OCI-LY7 (cell line): ENCODE data around the gene HSPA12A. TPM values are rescaled to one million over a fixed set of nuclear protein-coding genes. Genes with fewer than 3 reads are reported as not detected.

ENCODE experiments used
- BruUV-seq: library from RNA; stranded (reverse); fragments of 400-500 nt; replicated peaks from 2 replicates; lab custom pipeline; 2021; lab: Mats Ljungman, UMichigan
- CTCF ChIA-PET: fragments of 300-600 bp; sonication (Branson Sonifier 250); formaldehyde crosslinking; loops from one replicate; lab custom pipeline; 2022; ENCODE audit warnings: antibody characterized with exemption; ENCODE audit not compliant: unreplicated experiment; lab: Charles Lee
- POLR2A ChIA-PET: fragments of 300-600 bp; sonication (Branson Sonifier 250); formaldehyde crosslinking; loops from one replicate; lab custom pipeline; 2022; ENCODE audit warnings: antibody characterized with exemption; lab: Charles Lee
- DNase-seq: peaks from one replicate; pipeline ENCODE4 v3.0.0-alpha.2; 2015; ENCODE audit warnings: low spot score
- H2AFZ ChIP-seq: fragments of 200-600 bp; sonication (generic), shearing (Covaris generic); 2 replicates; pipeline ENCODE4 v1.6.1; 2014; ENCODE audit warnings: mild to moderate bottlenecking, antibody characterized with exemption, low read length, moderate library complexity
- H3K27ac ChIP-seq: fragments of 200-600 bp; sonication (generic); 2 replicates; pipeline ENCODE4 v1.5.1; 2014; ENCODE audit warnings: mixed run types, low read depth, mild to moderate bottlenecking, moderate library complexity, low read length, inconsistent platforms; ENCODE audit not compliant: poor library complexity, severe bottlenecking
- H3K36me3 ChIP-seq: fragments of 200-600 bp; sonication (generic); 2 replicates; pipeline ENCODE4 v1.6.1; 2014; ENCODE audit warnings: mild to moderate bottlenecking, antibody characterized with exemption, low read length, moderate library complexity, mixed read lengths; ENCODE audit not compliant: insufficient read depth
- H3K4me1 ChIP-seq: fragments of 200-600 bp; sonication (generic); 2 replicates; pipeline ENCODE4 v1.5.1; 2014; ENCODE audit warnings: mild to moderate bottlenecking, low read length; ENCODE audit not compliant: insufficient read depth, poor library complexity, severe bottlenecking
- H3K4me2 ChIP-seq: fragments of 200-600 bp; sonication (generic); 2 replicates; pipeline ENCODE4 v1.6.1; 2014; ENCODE audit warnings: mild to moderate bottlenecking, low read length
- H3K4me3 ChIP-seq: fragments of 200-600 bp; sonication (generic); 2 replicates; pipeline ENCODE4 v1.5.1; 2014; ENCODE audit warnings: mild to moderate bottlenecking, low read depth, low read length; ENCODE audit not compliant: poor library complexity, severe bottlenecking
- H3K79me2 ChIP-seq: fragments of 200-600 bp; sonication (generic); 2 replicates; pipeline ENCODE4 v1.6.1; 2016; ENCODE audit warnings: low read depth, mild to moderate bottlenecking, low read length, moderate library complexity, mixed read lengths; ENCODE audit not compliant: insufficient read depth
- H3K9me2 ChIP-seq: fragments of 200-600 bp; sonication (generic); 2 replicates; pipeline ENCODE4 v1.6.1; 2016; ENCODE audit warnings: mild to moderate bottlenecking, low read length, mixed read lengths; ENCODE audit not compliant: insufficient read depth
- H3K9me3 ChIP-seq: fragments of 200-600 bp; sonication (generic); 2 replicates; pipeline ENCODE4 v1.6.1; 2014; ENCODE audit warnings: mild to moderate bottlenecking, mixed run types, low read length, mixed read lengths
- H4K20me1 ChIP-seq: fragments of 200-600 bp; sonication (generic); 2 replicates; pipeline ENCODE4 v1.6.1; 2014; ENCODE audit warnings: mild to moderate bottlenecking, antibody characterized with exemption, low read length, moderate library complexity, mixed read lengths; ENCODE audit not compliant: insufficient read depth
- CTCF ChIP-seq: fragments of 200-600 bp; sonication (generic); conservative IDR thresholded peaks from 2 replicates; pipeline ENCODE4 v1.5.1; 2014; ENCODE audit warnings: mild to moderate bottlenecking, antibody characterized with exemption, low read length, moderate library complexity, mixed read lengths
- EZH2phosphoT487 ChIP-seq: fragments of 200-600 bp; sonication (generic); IDR thresholded peaks from 2 replicates; pipeline ENCODE4 v1.6.1; 2018; ENCODE audit warnings: low read depth, borderline replicate concordance, mild to moderate bottlenecking, mixed run types, antibody characterized with exemption, low read length, moderate library complexity, mixed read lengths
- intact Hi-C: fragments of 100-400 bp; cut with micrococcal nuclease; formaldehyde crosslinking; loops from one replicate; pipeline ENCODE4 v1.10.0; 2022; ENCODE audit not compliant: unreplicated experiment
- total RNA-seq, 2 experiments: library from RNA; depleted of rRNA in 1 of 2; stranded (reverse); fragments of >200 nt in 1 of 2; shearing (Covaris generic) in 1 of 2; gene quantifications; 2 replicates each; pipeline ENCODE4 v1.2.3, GENCODE V29; 2014 to 2022

The HSPA12A gene
- total RNA-seq, 2 experiments from 2014 or later: 3.7 TPM; not detected in 1

- no peak for DNase-seq
- intact Hi-C loops: no loop called here
- BruUV-seq: no TSS peak
- Histone ChIP-seq H3K27ac (no peak overlapping the region), H3K79me2 (no peaks in the 10 kb centered on the region), H3K9me3 (no peaks in the 10 kb centered on the region), H3K4me3 (no peak overlapping the region), H3K4me1 (no peaks in the 10 kb centered on the region), H3K9me2 (no peaks in the 10 kb centered on the region), H3K36me3 (no peaks in the 10 kb centered on the region), H4K20me1 (no peaks in the 10 kb centered on the region), H2AFZ (no peak overlapping the region), H3K4me2 (no peak overlapping the region)
- POLR2A ChIA-PET: interaction anchor here (0.5 kb wide), 1 partner anchor 299 kb away, joined by 3 read pairs; no protein-coding TSS in a partner anchor
- no peak for TF ChIP-seq CTCF
- TF ChIP-seq EZH2phosphoT487: no peak
- CTCF ChIA-PET: no interaction called here
Observed at GRCh38 chr10:116685807-116686206, 56.6 kb downstream of the HSPA12A start.

- no peaks in the 10 kb centered on the region for H3K9me2 ChIP-seq
- H3K27ac ChIP-seq: no peak overlapping the region
- no peak for DNase-seq
- ChIA-PET POLR2A (no interaction called here), CTCF (no interaction called here)
- no peaks in the 10 kb centered on the region for H3K9me3 ChIP-seq
- no peaks in the 10 kb centered on the region for H3K36me3 ChIP-seq
- TF ChIP-seq CTCF: no peak
- no peak for TF ChIP-seq EZH2phosphoT487
- intact Hi-C loops: no loop called here
- no TSS peak for BruUV-seq
- no peaks in the 10 kb centered on the region for H4K20me1 ChIP-seq
- H3K4me1 ChIP-seq: no peaks in the 10 kb centered on the region
- no peak overlapping the region for H3K4me3 ChIP-seq
- H2AFZ ChIP-seq: no peak overlapping the region
- H3K4me2 ChIP-seq: no peak overlapping the region
- no peaks in the 10 kb centered on the region for H3K79me2 ChIP-seq
Observed at GRCh38 chr10:116684781-116685180, 57.6 kb downstream of the HSPA12A start.

- Histone ChIP-seq H3K9me2 (no peaks in the 10 kb centered on the region), H2AFZ (no peak overlapping the region), H3K4me1 (no peaks in the 10 kb centered on the region), H3K4me2 (no peak overlapping the region), H3K36me3 (no peaks in the 10 kb centered on the region), H4K20me1 (no peaks in the 10 kb centered on the region), H3K4me3 (no peak overlapping the region), H3K27ac (no peak overlapping the region), H3K9me3 (no peaks in the 10 kb centered on the region), H3K79me2 (no peaks in the 10 kb centered on the region)
- ChIA-PET POLR2A (no interaction called here), CTCF (no interaction called here)
- TF ChIP-seq EZH2phosphoT487 (no peak), CTCF (no peak)
- intact Hi-C loops: no loop called here
- no TSS peak for BruUV-seq
- no peak for DNase-seq
Observed at GRCh38 chr10:116683821-116684220, 58.5 kb downstream of the HSPA12A start.
